SW480 (cell line): ENCODE measurements around the gene KIF21A.

Experiments used
- DNase-seq: peaks from one replicate; pipeline ENCODE4 v3.0.0-alpha.2; 2016; ENCODE audit warnings: low spot score

KIF21A gene

DNA sequence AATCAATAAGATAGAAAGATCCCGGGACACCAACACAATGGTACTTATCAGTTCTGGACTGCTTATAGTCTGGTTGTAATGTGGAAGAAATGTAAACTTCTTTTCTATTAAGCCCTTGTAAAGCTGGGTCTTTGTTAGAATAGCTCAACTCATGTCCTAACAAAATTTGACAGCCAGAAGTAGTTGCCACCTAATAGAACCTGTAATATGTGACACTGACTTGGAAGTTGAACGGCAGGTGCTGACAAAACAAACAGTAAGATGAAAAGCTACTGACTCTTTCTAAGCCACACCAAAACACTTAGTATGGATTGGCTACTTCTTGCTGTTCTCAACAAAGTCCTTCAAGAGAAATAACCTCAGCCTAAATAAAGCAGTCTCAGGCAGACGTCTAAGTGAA is 56.6 kb downstream of the KIF21A start:
- no peak for DNase-seq

DNA sequence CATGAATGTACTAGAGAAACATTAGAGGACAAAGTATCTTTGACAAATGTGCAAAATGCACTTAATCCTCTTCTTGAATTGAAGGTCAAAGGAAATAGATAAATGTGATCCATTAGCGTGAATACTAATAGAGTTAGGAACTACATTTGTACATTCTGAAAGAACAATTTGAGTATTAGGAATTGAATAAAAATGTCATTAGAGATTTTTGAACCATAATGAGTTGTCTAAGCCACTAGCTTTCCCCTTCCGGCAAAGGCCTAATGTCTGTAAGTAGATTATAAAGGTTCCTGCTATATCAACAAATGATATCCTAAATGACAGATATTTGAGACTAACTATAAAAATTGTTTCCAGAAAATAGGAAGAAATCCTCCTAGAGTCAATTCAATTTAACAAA is 59.8 kb downstream of the KIF21A start:
- DNase-seq = no peak

DNA sequence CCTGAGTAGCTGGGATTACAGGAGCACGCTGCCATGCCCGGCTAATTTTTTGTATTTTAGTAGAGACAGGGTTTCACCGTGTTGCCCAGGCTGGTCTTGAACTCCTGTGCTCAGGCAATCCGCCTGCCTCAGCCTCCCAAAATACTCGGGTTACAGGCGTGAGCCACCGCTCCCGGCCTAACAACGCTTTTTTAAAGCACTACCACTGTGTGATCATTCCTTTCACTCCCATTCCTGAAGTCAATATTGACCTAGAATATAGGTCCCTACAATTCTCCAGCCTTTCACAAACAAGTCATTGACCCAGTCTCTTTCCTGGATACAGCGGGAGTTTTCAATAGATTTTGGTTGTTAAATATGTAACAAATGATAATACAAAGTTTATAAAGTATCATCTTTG is 62.8 kb downstream of the KIF21A start:
- DNase-seq = no peak

DNA sequence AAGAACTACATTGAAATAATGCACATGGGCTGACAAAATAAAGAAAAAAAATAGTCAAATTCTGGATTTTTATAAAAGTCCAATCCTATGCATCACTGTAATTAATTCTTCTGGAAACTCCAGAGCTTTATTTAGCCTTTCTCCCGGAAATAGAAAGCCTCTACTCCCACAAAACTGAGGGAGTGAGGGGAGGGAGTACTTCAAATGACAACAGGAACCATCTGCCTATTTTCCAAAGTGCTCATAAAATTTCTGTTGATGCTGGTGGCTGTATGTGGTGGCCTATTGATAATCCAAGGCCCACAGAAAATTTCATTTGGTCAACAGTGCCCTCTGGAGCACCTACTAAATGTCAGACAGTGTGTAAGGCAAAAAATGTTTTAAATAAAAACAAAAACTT is 64.6 kb downstream of the KIF21A start:
- no peak for DNase-seq

DNA sequence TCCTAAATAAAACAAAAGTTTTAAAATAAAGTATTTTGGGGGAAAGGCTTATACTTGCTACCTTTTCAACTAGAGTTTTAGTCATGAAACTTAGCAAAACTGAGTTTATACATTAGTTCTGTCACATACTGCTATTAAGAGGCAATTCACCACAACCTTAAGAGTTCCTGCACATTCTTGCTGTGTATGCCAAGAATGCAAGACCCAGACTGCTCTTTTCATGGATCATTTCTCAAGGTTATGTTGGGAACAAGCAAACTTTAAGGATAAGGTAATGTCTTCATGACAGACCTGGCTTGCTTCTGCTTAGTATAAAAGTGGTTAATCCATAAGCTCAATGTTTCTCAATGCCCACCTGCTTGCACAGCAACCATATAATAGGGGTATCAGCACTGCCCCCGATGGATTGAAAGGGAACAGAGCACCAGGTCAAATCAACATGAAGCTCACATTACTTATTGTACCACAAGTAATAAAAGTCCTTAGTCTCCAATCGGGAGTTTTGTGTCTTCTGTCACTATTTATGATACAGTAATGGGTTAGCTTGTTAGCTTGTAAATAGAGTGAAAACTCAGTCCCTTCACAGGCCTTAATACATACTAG is 67.6 kb downstream of the KIF21A start:
- peak; percentile 6 for DNase-seq

DNA sequence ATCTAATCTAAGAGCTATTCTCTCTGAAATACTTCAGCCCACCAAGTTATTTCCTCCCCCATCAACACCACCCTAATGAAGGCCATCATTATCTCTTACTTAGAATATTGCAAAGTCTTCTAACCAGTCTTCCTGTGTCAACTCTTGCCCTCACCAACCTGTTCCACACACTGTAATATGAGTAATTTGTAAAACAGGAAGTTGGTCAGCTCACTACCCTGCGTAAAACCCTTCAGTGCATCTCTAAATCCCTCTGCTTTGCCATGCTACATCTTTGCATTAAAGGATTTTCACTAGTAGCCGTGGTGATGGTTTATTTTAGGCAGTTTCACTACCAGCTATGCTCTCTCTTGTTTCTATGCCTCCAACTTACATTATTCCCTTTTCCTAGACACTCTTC is 70.0 kb downstream of the KIF21A start:
- no peak for DNase-seq

DNA sequence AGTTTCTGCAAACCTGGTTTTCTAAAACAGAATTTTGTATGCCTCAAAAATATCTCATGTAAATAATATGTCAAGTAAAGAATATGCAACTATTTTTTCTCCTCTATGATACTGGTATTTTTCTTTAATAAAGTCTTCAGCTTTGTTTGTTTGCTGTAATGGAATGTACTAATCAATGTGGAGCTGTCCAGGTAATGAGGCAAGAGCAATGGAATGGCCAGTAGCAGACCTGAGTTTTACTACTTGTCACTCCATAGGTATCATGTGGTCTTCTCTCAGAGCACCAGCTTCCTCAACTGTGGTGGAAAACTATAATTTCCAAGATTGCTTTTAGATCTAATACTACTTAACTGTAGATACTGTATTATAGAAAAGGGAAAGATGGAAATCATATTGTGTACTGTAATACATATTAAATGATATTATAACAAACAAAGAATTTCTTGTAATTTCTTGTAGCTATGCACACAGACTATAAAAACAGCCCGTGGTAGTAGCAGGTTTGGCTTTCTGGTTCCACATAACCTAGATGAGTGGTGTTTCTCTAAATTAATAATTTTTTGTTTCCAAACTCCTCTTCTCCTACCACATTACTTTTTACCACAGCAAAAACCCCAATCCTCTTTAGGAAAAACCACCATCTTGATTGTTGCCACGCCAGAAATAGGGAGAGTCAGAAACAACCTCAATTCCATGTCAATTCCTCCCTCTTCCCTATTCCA is 70.6 kb downstream of the KIF21A start:
- no peak for DNase-seq

DNA sequence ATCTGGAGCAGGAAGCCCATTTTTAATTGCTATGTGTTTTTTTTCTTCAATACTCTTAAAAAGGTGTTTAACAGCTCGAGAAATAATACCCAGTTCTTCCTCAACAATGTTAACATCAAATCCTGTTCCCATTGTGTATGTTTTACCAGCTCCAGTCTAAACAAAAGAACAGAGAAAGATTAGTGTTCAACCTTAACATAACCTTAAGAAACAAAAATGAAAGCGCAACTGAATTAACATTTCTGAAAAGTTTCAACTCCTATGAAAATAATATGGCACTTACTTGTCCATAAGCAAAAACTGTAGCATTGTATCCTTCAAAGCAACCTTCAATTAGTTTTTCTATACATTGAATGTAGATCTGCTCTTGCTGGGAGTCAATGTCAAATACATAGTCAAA is 73.2 kb downstream of the KIF21A start:
- DNase-seq = no peak

DNA sequence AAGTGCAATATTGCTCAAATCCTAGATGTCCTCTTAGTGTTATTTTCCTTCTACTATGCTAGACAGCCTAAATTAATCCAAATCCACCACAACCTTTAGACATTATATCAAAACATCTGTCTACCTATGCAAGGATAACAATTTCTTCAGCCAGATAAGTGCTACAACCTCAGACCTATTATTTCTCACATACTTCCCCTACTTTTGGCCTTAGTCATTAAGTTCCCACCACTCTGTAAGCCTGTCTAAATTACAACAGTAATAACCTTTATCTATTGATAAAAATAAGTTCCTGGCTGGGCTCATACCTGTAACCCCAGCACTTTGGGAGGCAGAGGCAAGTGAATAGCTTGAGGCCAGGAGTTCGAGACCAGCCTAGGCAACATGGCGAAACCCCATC is 74.0 kb downstream of the KIF21A start:
- DNase-seq = no peak

DNA sequence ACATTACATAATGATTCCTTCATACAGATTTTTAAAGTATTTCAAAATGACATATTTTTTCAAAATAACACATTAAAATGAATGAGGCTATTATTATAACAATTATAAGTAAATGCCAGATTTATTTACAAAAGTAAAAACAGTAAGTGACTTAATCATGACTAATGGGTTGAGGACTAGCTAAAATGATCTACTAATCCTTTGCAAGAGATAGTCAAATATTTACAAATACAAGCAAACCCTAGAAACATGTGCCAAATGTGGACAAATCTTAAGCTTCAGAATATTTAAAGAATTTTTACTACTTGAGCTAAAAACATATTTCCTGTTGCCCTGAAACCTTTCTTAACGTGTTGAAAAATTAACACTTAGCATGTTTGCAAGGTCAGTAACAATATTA is 74.8 kb downstream of the KIF21A start:
- no peak for DNase-seq

DNA sequence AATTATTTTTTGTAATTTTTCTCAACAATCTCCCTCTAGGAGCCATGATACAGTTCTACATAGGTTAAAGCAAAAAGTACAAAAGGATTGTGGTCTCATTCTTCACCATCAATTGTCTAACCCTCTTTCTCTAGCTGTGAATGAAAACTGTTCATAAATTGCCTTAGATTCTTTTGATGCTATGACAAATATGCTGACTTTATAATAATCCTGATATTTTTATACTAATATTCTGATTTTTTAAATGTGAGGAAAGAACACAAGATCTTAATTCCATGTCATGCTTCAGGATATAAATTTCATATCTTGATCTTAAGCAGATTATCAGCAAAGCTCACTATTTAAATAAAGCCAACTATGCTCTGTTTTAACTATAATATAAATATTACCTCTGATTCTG is 75.4 kb downstream of the KIF21A start:
- DNase-seq = no peak

DNA sequence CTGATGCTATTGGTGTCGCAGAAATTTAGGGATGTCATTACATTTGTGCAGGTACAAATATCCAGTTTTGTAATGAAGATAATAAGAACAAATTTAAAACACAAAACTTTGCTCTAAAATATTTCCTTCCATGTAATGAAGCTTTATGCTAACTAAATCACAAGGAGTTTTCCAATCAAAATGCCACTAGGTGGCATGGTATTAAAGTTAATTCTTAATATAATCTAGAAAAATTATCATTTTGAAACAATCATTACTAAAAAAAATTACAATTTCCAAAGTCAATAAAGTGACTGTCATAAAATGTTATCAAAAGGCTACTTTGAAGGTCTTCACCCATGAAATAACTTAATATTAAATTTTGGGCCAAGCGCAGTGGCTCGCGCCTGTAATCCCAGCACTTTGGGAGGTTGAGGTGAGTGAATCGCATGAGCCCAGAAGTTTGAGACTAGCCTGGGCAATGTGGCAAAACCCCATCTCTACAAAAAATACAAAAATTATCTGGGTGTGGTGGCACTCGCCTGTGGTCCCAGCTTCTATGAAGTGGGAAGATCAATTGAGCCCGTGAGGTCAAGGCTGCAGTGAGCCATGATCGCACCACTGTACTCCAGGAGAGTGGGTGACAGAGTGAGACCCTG is 77.4 kb downstream of the KIF21A start:
- no peak for DNase-seq

DNA sequence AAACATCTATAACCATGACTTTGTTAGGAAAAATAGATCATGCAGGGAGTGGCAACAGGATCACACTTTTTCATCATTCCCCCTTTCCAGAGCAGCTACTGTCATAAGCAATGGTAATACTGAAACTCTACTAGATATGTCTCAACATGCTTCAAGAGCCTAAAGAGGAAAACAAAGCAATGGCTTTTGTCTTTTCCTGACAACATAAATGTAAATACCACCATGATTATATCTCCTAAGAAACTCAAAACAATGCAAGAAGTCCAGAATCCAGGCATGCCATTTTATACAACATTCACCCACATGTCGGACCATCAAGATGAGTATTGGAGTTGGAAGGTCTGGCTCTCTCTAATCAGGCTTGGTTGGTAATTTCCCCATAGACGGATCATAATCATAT is 78.7 kb downstream of the KIF21A start:
- no peak for DNase-seq

DNA sequence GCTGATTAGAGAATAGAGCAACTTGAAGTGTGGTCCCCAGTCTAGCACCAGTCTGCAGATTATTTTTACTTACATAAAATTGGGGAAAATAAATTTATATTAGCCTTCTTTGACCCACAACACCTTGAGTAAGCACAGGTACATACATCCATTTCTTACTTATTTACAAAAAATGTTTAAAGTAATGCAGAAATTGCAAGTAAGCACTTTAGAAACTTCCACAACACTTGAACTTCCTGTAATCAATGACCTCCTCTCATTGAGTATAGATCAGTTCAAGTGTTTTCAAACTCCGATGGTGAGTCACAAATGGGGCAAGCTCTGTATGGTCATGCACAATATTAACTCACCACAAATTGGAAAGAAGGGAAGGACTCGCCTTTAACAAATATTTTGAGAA is 83.3 kb downstream of the KIF21A start:
- DNase-seq = no peak

DNA sequence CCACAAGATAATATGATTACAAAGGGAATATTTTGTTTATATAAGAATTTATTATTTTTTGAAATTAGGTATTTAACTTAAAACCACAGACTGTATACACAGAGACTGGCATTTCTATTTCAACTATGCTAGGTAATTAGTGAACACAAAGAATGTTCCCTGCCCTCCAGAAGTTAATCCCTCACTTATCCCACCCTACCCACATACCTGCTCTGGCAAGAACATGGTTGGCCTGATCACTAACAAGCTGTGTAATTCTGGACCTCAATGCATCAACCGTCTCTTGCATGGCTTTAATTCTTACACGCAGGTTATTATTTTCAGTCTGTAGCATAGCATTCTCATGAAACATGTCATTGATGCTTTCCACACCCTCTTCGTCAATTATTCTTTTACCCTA is 85.9 kb downstream of the KIF21A start:
- DNase-seq = no peak

DNA sequence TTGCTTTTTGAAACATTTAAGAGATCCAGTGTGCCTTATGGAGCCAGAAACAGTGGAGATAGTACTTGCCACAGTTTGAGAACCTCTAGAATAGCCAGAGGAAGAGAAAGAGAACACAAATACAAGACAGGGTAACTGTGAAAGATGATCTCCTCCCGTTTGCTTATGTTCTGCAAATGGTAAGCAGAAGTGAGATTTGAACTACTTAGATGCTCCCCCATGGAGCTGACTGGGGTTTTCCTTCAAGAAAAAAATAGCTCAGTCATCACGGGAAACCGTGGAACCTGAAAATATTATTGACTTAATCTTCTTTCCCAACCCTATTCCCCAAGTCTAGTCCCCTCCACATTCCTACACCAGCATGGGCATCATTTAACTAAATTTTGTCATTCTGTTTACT is 87.1 kb downstream of the KIF21A start:
- DNase-seq = no peak

DNA sequence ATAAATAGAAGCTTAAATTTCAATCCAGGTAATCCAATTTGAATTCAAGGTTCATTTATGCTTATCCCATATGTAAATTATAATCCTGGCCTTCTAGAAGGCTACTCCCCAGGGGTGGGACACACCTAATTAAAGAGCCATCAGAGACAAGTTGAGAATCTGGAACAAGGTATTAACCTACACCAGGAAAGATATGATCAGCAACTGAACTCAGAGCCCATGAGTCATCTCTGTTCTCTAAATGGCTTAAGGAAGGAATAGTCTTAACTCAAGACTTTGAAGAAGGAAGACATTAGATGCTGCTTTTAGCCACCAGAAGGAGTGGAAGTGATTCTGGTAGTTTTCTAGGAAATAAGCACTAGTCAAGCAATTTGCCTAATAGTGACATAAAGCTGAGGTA is 88.0 kb downstream of the KIF21A start:
- no peak for DNase-seq

DNA sequence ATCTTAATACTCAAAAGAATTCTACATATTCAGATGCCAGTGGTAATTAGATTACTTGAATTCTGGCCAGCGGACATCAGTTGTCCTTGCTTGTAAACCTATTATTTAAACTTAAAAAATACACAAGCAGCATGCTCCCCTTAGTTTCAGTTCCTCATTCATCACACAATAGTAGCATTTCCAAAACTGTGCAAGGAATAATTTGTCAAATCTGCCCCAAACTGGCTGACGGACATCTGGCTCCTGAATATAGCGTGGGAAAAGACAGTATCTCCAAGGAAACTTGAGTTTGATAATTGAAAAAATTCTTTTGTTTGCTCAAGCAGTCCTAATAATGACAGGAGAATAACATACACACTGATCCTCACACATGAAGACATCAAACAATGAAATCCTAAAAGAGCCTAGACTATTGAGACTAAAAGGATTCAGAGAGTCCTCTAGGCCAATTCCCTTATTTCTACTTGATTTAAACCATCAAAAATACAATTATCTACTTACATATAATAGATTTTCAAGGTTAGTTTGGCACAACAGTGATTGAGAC is 90.4 kb downstream of the KIF21A start:
- DNase-seq = no peak

DNA sequence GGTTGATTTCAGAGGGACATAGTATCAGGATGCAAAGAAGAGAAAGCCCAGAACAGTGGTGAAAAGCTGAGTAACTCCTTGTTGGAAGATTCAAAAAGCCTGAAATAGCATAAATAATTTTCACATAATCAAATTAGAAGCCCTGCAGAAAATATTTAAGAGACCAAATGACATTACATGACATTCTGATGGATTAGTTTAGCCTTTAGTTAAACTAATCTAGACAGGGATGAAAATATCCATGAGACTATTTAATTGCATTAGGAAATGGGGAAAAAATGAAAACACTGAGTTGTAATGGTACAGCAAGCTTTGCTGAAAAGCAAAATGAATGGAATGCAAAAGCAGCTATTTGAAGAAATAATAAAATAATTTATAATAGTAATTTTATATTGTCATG is 91.8 kb downstream of the KIF21A start:
- no peak for DNase-seq

DNA sequence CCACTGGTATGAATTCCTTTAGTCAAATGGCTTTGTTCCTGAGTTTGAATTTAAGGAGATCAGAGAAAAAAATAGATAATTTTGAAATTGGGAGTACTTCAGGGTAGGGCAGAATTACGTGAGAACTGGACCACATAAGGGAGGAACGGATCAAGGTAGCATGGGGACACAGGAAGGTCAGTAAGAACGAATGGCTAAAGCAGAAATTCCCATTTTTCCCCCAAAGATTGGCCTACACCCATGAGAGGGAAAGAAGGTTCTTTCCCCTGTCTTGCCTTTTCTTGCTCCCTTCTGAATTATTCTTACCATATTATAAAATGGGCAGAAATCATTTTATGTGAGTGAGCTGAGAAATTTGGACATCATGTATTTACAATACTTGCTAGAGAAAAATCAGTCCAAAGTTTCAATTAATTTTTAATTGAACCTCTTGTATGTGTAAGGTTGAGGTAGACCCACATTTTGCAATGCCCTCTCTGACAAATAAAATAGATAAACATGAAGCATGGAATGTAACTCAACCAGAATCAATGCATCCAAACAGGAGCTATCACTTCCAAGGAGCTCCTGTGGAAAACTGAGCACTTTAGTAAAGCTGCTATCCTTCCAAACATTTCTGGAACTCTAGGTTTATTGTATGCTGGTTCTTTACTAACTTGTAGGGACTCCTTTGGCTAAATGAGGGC is 93.8 kb downstream of the KIF21A start:
- DNase-seq = no peak

DNA sequence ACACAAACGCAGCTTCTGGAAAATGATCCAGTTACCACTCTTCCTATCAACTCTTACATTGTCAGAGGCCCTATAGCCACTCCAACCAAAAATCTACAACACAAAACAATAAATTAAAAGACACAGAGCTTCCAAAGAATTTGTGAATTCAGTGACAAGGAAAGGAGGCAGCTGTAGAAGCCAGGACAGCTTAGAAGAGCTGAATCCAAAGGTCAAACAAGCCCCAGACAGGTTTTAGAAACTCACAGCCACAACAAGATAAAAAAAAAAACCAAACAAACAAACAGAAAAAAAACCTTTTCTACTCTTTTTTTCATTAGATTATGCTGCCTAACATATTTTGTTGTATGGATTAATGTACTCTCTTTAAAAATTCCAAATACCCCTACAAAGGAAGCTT is 94.4 kb downstream of the KIF21A start:
- DNase-seq = no peak

DNA sequence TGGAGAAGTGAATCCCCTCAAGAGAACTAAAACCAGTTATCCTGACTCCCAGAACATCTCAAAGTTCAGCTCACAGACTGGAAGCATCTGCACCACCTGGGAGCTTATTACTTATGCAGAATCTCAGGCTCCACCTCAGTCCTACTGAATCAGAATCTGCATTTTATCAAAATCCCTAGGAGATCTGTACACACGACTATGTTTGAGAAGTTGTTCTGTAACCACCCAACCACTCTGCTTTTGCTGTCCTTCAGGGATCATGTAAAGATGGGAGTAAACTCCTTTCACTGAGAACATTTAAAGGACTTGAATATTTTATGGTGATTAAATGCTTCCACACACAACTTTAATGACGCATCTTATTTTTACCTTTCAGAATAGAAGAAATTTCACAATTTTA is 98.0 kb downstream of the KIF21A start:
- DNase-seq = no peak

DNA sequence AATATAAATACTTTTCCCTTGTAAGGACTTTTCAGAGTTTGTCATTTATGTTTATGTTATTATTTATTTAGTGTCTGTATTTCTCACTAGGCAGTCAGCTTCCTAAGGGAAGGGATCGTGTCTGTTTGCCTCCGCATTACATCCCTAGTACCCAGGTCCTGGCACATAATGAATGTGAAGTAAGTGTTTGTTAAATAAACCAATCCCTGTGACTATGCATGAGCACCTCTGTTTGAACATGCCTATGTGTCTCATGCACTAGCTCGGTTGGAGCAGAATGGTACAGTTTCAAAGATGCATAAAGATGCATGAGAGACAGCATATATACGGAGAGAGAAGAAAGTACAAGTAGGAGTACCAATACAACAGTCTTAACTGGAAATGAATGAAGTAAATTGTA is 99.3 kb downstream of the KIF21A start:
- no peak for DNase-seq
